ENCODE data around the gene COL16A1. TPM values are rescaled to one million over a fixed set of nuclear protein-coding genes. Genes with fewer than 3 reads are reported as not detected.
A peak's percentile ranks its signal among the peaks of the same experiment; 100 is the strongest.

The COL16A1 gene
- total RNA-seq, 8 experiments from 2014 or later, result 0.87 to 39.0 (median 3.8) TPM

GRCh38 chr1:31645274-31645568, 58.6 kb downstream of the COL16A1 start:
- Histone ChIP-seq H3K4me1 (replicated peaks in 1 of 2) (peaks cover 9 to 11% of the 10 kb centered on the region in 2 donors), H3K4me3 (peak overlapping the region; percentile 78 to 99 (median 89)), H3K27ac (peak overlapping the region; percentile 98 to 100)
- in situ Hi-C loops (cut with MboI; ENCODE audit: low pct_unique_long_range_greater_than_20kb in 2 of 9, low sequenced_read_pairs in 9 of 9, unreplicated experiment in 9 of 9), result no loop called here
- 0 to 3% (median 1%) methylated on average over 1 to 11 of the region's 11 CpGs; no CpG with 5 or more reads in 4 of the 10 experiments for WGBS, 10 experiments
- no peak for ATAC-seq (replicated peaks in 6 of 8)

GRCh38 chr1:31644560-31645273, 59.1 kb downstream of the COL16A1 start, which contains the start of gene PEF1:
Gene PEF1 (minus strand): TSS chr1:31644876. CDS start chr1:31644864, 12 bp downstream.
- peak; percentile 82 to 93 (median 90) for ATAC-seq (replicated peaks in 6 of 8)
- 0 to 2% (median 0%) methylated on average over 1 to 34 of the region's 56 CpGs; no CpG with 5 or more reads in 2 of the 10 experiments for WGBS, 10 experiments
- in situ Hi-C loops (cut with MboI; ENCODE audit: low pct_unique_long_range_greater_than_20kb in 2 of 9, low sequenced_read_pairs in 9 of 9, unreplicated experiment in 9 of 9), result no loop called here
- Histone ChIP-seq H3K4me1 (replicated peaks in 1 of 2) (peaks cover 9 to 11% of the 10 kb centered on the region in 2 donors), H3K27ac (peak within 1 kb of the TSS; percentile 98 to 100), H3K4me3 (peak within 1 kb of the TSS; percentile 78 to 99 (median 89))

GRCh38 chr1:31643976-31644559, 59.7 kb downstream of the COL16A1 start:
- H3K4me3 ChIP-seq, result peak overlapping the region; percentile 78 to 99 (median 89)
- in situ Hi-C loops (cut with MboI; ENCODE audit: low pct_unique_long_range_greater_than_20kb in 2 of 9, low sequenced_read_pairs in 9 of 9, unreplicated experiment in 9 of 9), result no loop called here
- no peak for ATAC-seq (replicated peaks in 6 of 8)
- H3K27ac ChIP-seq, result peak overlapping the region; percentile 98 to 100
- peaks cover 9 to 11% of the 10 kb centered on the region in 2 donors for H3K4me1 ChIP-seq (replicated peaks in 1 of 2)
- 0 to 39% (median 5%) methylated on average over 2 to 17 of the region's 18 CpGs for WGBS, 10 experiments

- 55 to 100% (median 90%) methylated on average over 1 to 3 of the region's 3 CpGs; no CpG with 5 or more reads in 1 of the 10 experiments for WGBS, 10 experiments
- Histone ChIP-seq H3K4me1 (replicated peaks in 1 of 2) (peaks cover 9 to 11% of the 10 kb centered on the region in 2 donors), H3K4me3 (no peak overlapping the region), H3K27ac (no peak overlapping the region)
- in situ Hi-C loops (cut with MboI; ENCODE audit: low pct_unique_long_range_greater_than_20kb in 2 of 9, low sequenced_read_pairs in 9 of 9, unreplicated experiment in 9 of 9), result no loop called here
- ATAC-seq (replicated peaks in 6 of 8), result no peak
These were observed 60.9 kb downstream of the COL16A1 start for GRCh38 chr1:31642897-31643296.

- ATAC-seq (replicated peaks in 6 of 8), result no peak
- Histone ChIP-seq H3K4me3 (no peak overlapping the region), H3K27ac (no peak overlapping the region), H3K4me1 (replicated peaks in 1 of 2) (peaks cover 9 to 11% of the 10 kb centered on the region in 2 donors)
- in situ Hi-C loops (cut with MboI; ENCODE audit: low pct_unique_long_range_greater_than_20kb in 2 of 9, low sequenced_read_pairs in 9 of 9, unreplicated experiment in 9 of 9), result no loop called here
- WGBS, 10 experiments, result 90 to 100% (median 100%) methylated on average over 1 to 4 of the region's 4 CpGs; no CpG with 5 or more reads in 3 of the 10 experiments
These were observed 61.5 kb downstream of the COL16A1 start for GRCh38 chr1:31642366-31642765.

- ATAC-seq (replicated peaks in 6 of 8), result no peak
- in situ Hi-C loops (cut with MboI; ENCODE audit: low pct_unique_long_range_greater_than_20kb in 2 of 9, low sequenced_read_pairs in 9 of 9, unreplicated experiment in 9 of 9), result no loop called here
- Histone ChIP-seq H3K4me1 (replicated peaks in 1 of 2) (peaks cover 9 to 11% of the 10 kb centered on the region in 2 donors), H3K27ac (no peak overlapping the region), H3K4me3 (no peak overlapping the region)
- 82 to 94% (median 87%) methylated on average over 2 to 4 of the region's 4 CpGs; no CpG with 5 or more reads in 3 of the 10 experiments for WGBS, 10 experiments
These were observed 62.9 kb downstream of the COL16A1 start for GRCh38 chr1:31640964-31641363.

GRCh38 chr1:31640179-31640578, 63.6 kb downstream of the COL16A1 start:
- in situ Hi-C loops (cut with MboI; ENCODE audit: low pct_unique_long_range_greater_than_20kb in 2 of 9, low sequenced_read_pairs in 9 of 9, unreplicated experiment in 9 of 9), result no loop called here
- Histone ChIP-seq H3K4me3 (no peak overlapping the region), H3K27ac (no peak overlapping the region), H3K4me1 (replicated peaks in 1 of 2) (peaks cover 5 to 7% of the 10 kb centered on the region in 2 donors)
- ATAC-seq (replicated peaks in 6 of 8), result no peak

GRCh38 chr1:31639543-31639942, 64.3 kb downstream of the COL16A1 start:
- ATAC-seq (replicated peaks in 6 of 8), result no peak
- in situ Hi-C loops (cut with MboI; ENCODE audit: low pct_unique_long_range_greater_than_20kb in 2 of 9, low sequenced_read_pairs in 9 of 9, unreplicated experiment in 9 of 9), result no loop called here

GRCh38 chr1:31637915-31638673, 65.7 kb downstream of the COL16A1 start:
- 46 to 100% (median 87%) methylated on average over 1 to 4 of the region's 5 CpGs; no CpG with 5 or more reads in 2 of the 10 experiments for WGBS, 10 experiments
- Histone ChIP-seq H3K4me1 (replicated peaks in 1 of 2) (no peaks in the 10 kb centered on the region), H3K4me3 (no peak overlapping the region), H3K27ac (no peak overlapping the region)
- ATAC-seq (replicated peaks in 6 of 8), result peak in 4 of 8 experiments; percentile 10 to 80 (median 54)
- in situ Hi-C loops (cut with MboI; ENCODE audit: low pct_unique_long_range_greater_than_20kb in 2 of 9, low sequenced_read_pairs in 9 of 9, unreplicated experiment in 9 of 9), result no loop called here

More at GRCh38 chr1:31639543-31639942, 64.3 kb downstream of the COL16A1 start:
- WGBS, 10 experiments, result 30 to 87% (median 69%) methylated on average over 1 to 5 of the region's 5 CpGs
- no peak overlapping the region for H3K4me3 ChIP-seq
- H3K4me1 ChIP-seq (replicated peaks in 1 of 2), result peaks cover 5 to 7% of the 10 kb centered on the region in 2 donors
- H3K27ac ChIP-seq, result no peak overlapping the region

GRCh38 chr1:31633117-31633516, 70.7 kb downstream of the COL16A1 start:
- peaks cover 0 to under 1% of the 10 kb centered on the region in 2 donors for H3K4me1 ChIP-seq (replicated peaks in 1 of 2)
- 60 to 100% (median 85%) methylated on average over 1 to 4 of the region's 4 CpGs; no CpG with 5 or more reads in 4 of the 10 experiments for WGBS, 10 experiments
- no peak overlapping the region for H3K4me3 ChIP-seq
- H3K27ac ChIP-seq, result no peak overlapping the region
- peak in 1 of 8 experiments; percentile 13 for ATAC-seq (replicated peaks in 6 of 8)
- in situ Hi-C loops (cut with MboI; ENCODE audit: low pct_unique_long_range_greater_than_20kb in 2 of 9, low sequenced_read_pairs in 9 of 9, unreplicated experiment in 9 of 9), result no loop called here

- 91 to 100% (median 100%) methylated on average over 1 to 3 of the region's 3 CpGs; no CpG with 5 or more reads in 7 of the 10 experiments for WGBS, 10 experiments
- in situ Hi-C loops (cut with MboI; ENCODE audit: low pct_unique_long_range_greater_than_20kb in 2 of 9, low sequenced_read_pairs in 9 of 9, unreplicated experiment in 9 of 9), result no loop called here
- Histone ChIP-seq H3K4me1 (replicated peaks in 1 of 2) (peaks cover 0 to 6% of the 10 kb centered on the region in 2 donors), H3K27ac (no peak overlapping the region), H3K4me3 (no peak overlapping the region)
- no peak for ATAC-seq (replicated peaks in 6 of 8)
These were observed 71.2 kb downstream of the COL16A1 start for GRCh38 chr1:31632649-31633048.

- peaks cover 6 to 17% of the 10 kb centered on the region in 2 donors for H3K4me1 ChIP-seq (replicated peaks in 1 of 2)
- no peak overlapping the region for H3K27ac ChIP-seq
- ATAC-seq (replicated peaks in 6 of 8), result no peak
- in situ Hi-C loops (cut with MboI; ENCODE audit: low pct_unique_long_range_greater_than_20kb in 2 of 9, low sequenced_read_pairs in 9 of 9, unreplicated experiment in 9 of 9), result no loop called here
- 58 to 100% (median 93%) methylated on average over 1 to 6 of the region's 6 CpGs; no CpG with 5 or more reads in 2 of the 10 experiments for WGBS, 10 experiments
- no peak overlapping the region for H3K4me3 ChIP-seq
These were observed 74.8 kb downstream of the COL16A1 start for GRCh38 chr1:31628931-31629556.
